ENCODE data around the gene UBAC2. TPM values are rescaled to one million over a fixed set of nuclear protein-coding genes. Genes with fewer than 3 reads are reported as not detected.

The UBAC2 gene
- total and polyA plus RNA-seq, 2 of the 8 experiments (the other 6 are each of a cell fraction or from before 2014, with no cell fraction given), result 75.9 to 76.9 TPM

DNA sequence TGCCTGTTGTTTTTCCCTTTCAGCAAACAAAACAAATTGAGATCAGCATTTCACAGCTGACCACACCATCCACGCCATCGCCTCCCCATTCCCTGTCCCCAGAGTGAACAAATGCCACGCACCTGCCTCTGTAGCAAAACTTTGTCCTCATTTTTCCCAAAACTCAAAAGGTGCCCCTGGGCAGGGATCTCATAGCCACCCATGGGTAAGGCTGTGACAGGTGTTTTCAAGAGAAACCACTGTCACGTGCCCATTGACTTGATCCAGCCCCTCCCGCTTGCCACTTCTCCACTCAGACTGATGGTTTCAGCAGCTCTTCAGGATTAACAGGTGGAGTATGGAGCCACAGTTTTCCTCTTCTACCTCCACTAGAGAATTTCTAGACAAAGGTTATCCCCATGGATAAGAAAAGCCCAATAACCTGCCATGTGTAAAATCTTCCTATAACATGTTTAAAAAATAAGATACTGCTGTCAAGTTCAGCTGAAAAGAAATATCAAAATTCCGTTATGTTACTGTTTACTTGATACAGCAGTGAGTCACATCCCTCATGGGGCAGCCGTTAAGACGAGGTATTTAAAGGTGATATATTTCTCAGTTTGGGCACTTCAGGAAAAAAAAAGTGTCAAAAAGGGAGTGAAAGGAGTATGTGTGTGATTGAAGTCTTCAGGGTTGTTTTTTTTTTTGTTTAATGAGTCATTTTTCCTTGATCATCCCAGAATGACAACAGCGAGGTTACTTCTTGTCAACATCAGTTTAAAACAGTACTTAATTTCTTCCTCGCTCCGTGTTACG lies 170.0 kb downstream of the UBAC2 start (continued):
- TF ChIP-seq ASH2L (IDR thresholded peaks at IDR 0.05; ENCODE audit: low read length), result no peak
- TF ChIP-seq, protein P1, sequence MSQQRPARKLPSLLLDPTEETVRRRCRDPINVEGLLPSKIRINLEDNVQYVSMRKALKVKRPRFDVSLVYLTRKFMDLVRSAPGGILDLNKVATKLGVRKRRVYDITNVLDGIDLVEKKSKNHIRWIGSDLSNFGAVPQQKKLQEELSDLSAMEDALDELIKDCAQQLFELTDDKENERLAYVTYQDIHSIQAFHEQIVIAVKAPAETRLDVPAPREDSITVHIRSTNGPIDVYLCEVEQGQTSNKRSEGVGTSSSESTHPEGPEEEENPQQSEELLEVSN (IDR thresholded peaks at IDR 0.05), result no peak
- TF ChIP-seq, protein P2, sequence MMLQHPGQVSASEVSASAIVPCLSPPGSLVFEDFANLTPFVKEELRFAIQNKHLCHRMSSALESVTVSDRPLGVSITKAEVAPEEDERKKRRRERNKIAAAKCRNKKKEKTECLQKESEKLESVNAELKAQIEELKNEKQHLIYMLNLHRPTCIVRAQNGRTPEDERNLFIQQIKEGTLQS (IDR thresholded peaks at IDR 0.05; ENCODE audit: insufficient read depth, low read depth, low read length), result no peak
- no peak for TF ChIP-seq CEBPB (IDR thresholded peaks at IDR 0.05; ENCODE audit: low read depth, low read length)
- no peak for TF ChIP-seq POLR2AphosphoS5 (IDR thresholded peaks at IDR 0.05; ENCODE audit: low read depth, low read length)
- no peak for TF ChIP-seq SIRT6 (IDR thresholded peaks at IDR 0.05; ENCODE audit: low read length)
- no peak for TF ChIP-seq SIX5 (IDR thresholded peaks at IDR 0.05; ENCODE audit: low read depth, low read length)
- no peak for TF ChIP-seq TBP (IDR thresholded peaks at IDR 0.05; ENCODE audit: low read depth, low read length)
